GM18517 (cell line): ENCODE results near the gene URB1.
"Not testable (repeated sequence)": the region's sequence is repeated elsewhere in the genome, so short reads cannot be mapped to it uniquely, and the experiment has no call there.

ENCODE experiments used
- ATAC-seq: cut with Tn5 transposase; IDR thresholded peaks from one replicate; pipeline ENCODE4 v1.9.1; 2021; ENCODE audit warnings: mild to moderate bottlenecking, moderate library complexity; ENCODE audit not compliant: unreplicated experiment

The URB1 gene

DNA sequence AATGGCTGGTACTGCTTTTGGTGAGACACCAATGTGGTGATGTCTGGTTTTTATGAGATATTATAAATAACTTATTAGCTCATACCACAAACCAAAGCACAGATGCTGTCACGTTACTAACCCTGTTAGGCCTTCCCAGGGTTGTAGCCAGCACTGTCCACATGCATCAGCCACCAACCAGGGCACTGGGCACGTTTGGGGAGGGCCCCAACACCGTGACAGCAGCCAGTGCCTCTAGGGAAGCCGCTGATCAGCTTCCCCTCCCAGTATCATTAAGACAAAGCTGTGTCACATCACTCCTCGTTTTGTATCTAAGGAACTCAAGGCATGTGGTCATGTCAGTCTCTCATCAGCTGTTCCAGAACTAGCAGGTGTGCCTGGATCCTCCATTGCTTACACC, 13.9 kb downstream of the URB1 start:
- no peak for ATAC-seq

- no peak for ATAC-seq
These were observed 14.8 kb downstream of the URB1 start for GRCh38 chr21:32377991-32378390.

DNA sequence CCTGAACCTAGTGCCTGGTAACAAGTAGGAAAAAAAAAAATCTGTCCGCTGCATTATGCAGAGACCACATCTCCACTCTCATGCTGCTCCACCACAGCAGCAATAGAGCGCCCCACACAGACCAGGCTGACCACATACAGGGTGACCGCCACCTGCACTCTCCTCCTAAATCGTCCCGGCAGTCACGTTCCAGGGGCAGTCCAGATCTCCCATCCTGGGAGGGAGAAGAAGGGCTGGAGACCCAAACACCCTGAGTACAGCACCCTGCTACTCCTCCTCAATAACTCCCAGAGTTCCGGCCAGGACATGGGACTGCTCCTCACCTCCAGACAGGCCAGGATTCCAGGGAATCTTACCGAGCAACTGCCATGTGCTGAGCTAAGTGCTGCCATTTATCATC, 15.3 kb downstream of the URB1 start:
- no peak for ATAC-seq

DNA sequence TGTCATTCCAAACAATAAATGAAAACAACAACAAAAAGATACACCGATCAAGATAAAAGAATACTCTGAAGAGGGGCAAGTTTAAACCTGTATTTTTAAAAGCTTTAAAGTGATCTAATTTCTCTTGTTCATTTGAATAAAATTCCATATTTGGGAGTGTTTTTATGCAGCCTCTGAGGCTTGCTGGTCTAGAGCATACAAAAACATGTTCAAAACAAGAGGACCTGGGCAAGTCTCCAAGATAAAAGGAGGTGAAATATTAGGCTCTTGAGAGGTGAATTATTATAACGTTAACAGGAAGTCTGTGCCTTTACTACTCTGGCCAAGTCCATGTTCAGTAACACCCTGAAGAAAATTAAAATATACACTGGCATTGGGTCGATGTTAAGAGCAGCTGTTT, 20.1 kb downstream of the URB1 start:
- no peak for ATAC-seq

- ATAC-seq: no peak
These were observed 20.9 kb downstream of the URB1 start for GRCh38 chr21:32371913-32372314.

GRCh38 chr21:32370998-32371766, 21.6 kb downstream of the URB1 start:
- ATAC-seq: no peak

GRCh38 chr21:32368961-32369360, 23.9 kb downstream of the URB1 start:
- not testable (repeated sequence) for ATAC-seq

DNA sequence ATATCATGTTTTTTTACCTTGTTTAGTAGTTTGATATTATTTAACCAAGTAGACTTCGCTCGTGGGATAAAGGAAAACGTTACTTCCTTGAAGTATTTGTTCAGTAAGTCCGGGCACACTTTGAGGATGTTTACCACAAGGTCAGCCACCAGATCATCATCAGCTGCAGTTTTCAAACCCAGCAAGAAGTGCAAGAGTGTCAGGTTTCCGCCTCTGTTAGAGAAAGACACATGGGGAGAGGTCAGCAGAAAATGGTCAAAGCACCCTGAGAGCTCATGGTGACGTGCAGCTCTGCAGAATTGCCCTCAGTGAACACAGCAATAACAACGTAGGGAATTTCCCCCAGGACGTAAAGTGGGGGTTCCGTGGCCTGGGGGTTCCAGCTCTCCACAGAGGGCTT, 24.4 kb downstream of the URB1 start:
- ATAC-seq: no peak

- ATAC-seq: no peak
These were observed 25.7 kb downstream of the URB1 start for GRCh38 chr21:32367158-32367557.

- ATAC-seq: no peak
These were observed 26.6 kb downstream of the URB1 start for GRCh38 chr21:32366191-32366590.

DNA sequence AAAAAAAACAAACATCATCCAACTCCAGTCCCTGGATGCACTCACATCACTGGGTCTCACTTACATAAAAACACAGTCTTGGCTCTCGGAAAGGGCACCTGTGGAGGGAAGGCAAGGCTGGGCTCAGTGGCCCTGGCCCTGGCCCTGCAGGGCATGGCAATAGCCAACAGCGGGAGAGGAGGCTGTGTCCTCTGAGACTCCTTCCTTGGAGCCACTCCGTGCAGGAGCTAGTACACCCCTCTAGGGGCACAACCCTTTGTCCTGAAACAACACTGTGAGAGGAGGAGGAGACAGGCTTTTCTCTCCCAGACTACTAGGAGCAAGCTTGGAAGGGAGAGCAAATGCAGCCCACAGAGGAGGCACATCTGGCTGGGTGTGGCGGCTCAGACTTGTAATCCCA, 28.0 kb downstream of the URB1 start:
- ATAC-seq: no peak

- ATAC-seq: no peak
These were observed 28.4 kb downstream of the URB1 start for GRCh38 chr21:32364387-32364786.

DNA sequence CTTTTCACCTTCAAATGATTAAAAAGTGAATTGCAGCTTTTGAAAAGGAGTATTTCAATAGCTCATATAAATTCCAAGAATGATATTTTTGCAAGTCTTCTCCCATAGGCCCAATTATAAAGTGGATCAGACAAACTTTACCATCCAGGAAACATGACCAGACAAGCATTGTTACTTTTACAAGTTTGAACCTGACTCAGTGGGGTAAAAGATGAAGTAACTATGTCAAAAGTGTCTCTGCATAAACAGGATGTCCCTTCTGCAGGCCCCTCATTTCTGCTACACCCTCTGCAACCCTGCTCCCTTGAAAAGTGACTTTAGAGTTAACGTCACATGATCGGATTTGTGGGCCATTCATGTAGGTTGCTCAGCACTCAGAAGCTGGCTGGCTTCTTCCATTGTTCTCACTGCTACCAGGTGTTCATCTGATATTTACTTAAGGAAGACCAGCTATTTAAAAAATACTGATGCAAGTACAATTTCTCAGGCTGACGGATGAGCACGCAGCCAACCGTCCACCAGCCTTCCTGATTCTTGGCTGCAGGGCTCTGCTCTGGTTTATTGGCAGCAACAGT, 32.3 kb downstream of the URB1 start:
- no peak for ATAC-seq

DNA sequence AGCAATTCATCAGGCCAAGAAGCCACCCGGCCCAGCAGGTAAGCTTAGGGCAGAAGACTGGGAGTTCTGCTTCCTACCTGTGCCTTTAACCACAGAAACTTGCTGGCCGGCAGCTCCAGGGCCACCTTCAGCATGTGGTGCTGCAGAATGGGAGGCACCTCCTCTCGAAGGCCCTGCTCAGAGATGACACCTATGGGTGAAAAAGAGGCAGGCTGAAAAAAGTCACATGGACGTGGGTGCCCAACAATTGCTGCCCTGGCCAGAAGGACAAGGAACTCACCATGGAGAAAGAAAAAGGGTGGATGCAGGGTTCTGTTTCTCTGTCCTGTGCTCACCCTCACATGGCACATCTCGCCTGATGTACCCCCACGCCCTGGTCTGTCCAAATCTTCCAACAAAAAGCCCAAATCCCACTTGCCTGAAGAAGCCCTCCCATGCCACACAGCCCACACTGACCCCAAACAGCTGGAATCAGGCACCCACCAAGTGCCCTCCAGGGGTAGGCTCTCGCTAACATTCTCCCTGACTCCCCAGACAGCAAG, 33.0 kb downstream of the URB1 start:
- ATAC-seq: no peak

DNA sequence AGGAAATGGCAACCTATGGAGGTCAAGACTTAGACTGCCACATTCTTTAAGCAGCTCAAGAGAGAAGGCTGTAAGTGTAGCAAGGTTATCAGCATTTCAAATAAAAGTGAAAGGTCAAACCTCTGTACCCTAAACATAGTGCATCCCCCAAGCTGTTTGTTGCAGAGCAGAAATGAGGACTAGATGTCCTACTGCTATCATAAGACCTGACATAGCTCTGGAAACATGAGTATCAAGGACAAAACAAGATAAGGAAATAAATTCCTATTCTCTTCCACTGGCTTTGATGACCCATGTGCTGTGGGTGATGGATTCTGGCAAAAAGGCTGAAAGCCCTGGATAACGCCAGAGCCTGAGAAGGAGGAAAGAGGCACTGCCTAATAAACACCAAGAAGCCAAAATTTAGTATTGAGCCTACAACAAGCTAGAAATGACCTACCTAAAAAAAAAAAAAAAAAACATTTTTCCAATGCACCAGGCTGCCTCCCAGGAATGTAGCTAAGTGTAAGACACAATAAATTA, 35.9 kb downstream of the URB1 start:
- ATAC-seq: no peak

DNA sequence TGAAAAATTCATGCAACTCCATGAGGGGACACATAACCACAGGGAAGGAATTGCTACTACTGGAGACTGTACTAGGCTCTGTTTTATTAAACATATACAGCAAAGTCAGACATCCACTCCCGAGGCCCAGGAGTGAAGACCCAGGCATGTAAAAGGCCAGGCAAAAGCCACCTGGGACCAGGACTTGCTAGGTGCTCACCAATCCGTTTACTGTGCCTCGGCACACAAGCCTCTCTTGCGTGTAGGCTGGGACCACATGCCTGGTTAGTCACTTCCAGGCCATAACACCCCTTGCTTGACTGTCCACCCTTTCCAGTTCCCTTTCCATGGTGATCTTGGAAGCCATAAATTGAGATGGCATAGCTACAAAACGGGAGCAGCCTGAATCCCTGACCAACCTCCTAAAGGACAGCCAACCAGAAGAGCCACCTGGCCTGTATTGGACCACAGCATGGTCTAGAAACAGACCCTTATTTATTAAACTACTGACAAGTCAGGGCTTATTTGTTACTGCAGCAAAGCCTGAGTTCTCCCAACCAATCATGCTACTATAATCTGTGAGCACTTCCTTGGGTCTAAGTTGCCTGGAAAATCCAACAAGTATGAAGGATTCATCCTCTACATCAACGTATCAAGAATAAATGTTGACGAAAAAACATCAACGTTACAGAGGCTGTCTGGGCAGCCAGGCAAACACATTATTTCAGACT, 39.7 kb downstream of the URB1 start:
- ATAC-seq: no peak

DNA sequence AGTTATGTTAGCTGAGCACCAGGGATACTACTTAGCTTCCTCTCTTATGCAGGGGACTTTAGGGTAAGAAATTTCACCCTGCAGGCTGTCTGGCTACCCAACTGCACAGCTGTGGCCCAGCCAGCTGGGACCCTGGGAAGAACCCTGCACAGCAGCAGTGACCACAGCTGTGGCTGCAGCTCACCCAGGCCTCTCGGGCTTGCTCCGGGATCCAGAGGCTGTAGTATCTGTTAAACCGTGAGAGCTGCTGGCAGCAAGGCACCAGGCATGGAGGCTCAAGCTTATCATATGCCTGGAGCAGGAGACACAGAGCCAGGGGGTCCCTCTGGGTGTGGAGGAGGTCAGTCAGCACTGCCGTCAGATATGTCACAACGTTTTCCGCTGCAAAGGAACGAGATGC, 40.3 kb downstream of the URB1 start:
- no peak for ATAC-seq

- ATAC-seq: no peak
These were observed 41.4 kb downstream of the URB1 start for GRCh38 chr21:32351428-32351827.

- no peak for ATAC-seq
These were observed 41.8 kb downstream of the URB1 start for GRCh38 chr21:32350981-32351380.

GRCh38 chr21:32350211-32350980, 42.4 kb downstream of the URB1 start:
- no peak for ATAC-seq
